ENCODE measurements around the gene TSFM. TPM values are rescaled to one million over a fixed set of nuclear protein-coding genes. Genes with fewer than 3 reads are reported as not detected.
A peak's percentile ranks its signal among the peaks of the same experiment; 100 is the strongest.

TSFM gene
- total and polyA plus RNA-seq, 2 experiments from 2014 or later = 13.0 to 36.1 TPM

- H2AFZ ChIP-seq = no peak overlapping the region
- H3K4me3 ChIP-seq = no peak overlapping the region
- no peaks in the 10 kb centered on the region for H4K20me1 ChIP-seq (ENCODE audit: insufficient read depth)
- no peak for DNase-seq
- peaks cover 6% of the 10 kb centered on the region; the same call in 1 of the 2 replicates for H3K36me3 ChIP-seq (ENCODE audit: low read depth)
- TF ChIP-seq EZH2phosphoT487 (IDR thresholded peaks at IDR 0.05; ENCODE audit: insufficient read depth, low read depth) (no peak), EZH2 (IDR thresholded peaks at IDR 0.05; ENCODE audit: insufficient read depth, poor library complexity, severe bottlenecking) (no peak)
- no peaks in the 10 kb centered on the region for H3K9me2 ChIP-seq (ENCODE audit: insufficient read depth)
- no peaks in the 10 kb centered on the region for H3K27me3 ChIP-seq (replicated peaks; ENCODE audit: insufficient read depth)
- 85 to 91% methylated on average over 3 of the region's 3 CpGs for WGBS, 2 experiments (ENCODE audit: low coverage in 1 of 2, low lambda C conversion rate in 2 of 2, missing lambda C conversion rate in 2 of 2)
- H3K4me1 ChIP-seq (ENCODE audit: insufficient read depth) = no peaks in the 10 kb centered on the region; the same call in 1 of the 2 replicates
- peaks cover 3% of the 10 kb centered on the region for H3F3A ChIP-seq (ENCODE audit: insufficient read depth)
- H3K9ac ChIP-seq = no peak overlapping the region
- H3K27ac ChIP-seq = no peak overlapping the region
- in situ Hi-C loops (cut with MboI) = no loop called here
- no peak overlapping the region for H3K4me2 ChIP-seq (ENCODE audit: unreplicated experiment)
- no peaks in the 10 kb centered on the region for H3K9me3 ChIP-seq (ENCODE audit: low read depth)
- no peaks in the 10 kb centered on the region for H3K79me2 ChIP-seq (ENCODE audit: insufficient read depth)
Measured at GRCh38 chr12:57809425-57809824, 26.8 kb downstream of the TSFM start.

DNA sequence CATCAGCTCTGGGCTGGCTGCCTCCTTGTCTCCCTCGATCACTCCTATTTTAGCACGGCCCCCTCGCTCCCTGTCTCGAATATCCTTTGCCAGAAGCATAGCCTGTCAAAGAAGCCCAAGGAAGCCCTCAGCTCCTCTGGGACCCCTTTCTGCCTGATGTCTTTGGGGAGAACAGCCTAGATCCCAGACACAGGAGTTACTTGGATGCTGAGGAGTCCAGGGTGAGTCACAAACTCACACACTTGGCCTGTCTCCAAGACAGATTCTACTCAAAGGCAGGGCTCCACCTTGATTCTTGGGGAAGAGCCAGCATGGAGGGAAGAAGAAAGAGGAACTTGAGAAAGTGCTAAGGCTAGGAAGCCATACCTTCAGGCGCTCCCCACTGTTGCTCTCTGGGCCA lies 27.9 kb downstream of the TSFM start:
- Histone ChIP-seq H3K9ac (no peak overlapping the region), H3K4me1 (ENCODE audit: insufficient read depth) (no peaks in the 10 kb centered on the region; the same call in 1 of the 2 replicates), H4K20me1 (ENCODE audit: insufficient read depth) (no peaks in the 10 kb centered on the region), H3K36me3 (ENCODE audit: low read depth) (peaks cover 6% of the 10 kb centered on the region; the same call in 1 of the 2 replicates), H3K79me2 (ENCODE audit: insufficient read depth) (no peaks in the 10 kb centered on the region), H3K9me2 (ENCODE audit: insufficient read depth) (no peaks in the 10 kb centered on the region), H2AFZ (no peak overlapping the region), H3K9me3 (ENCODE audit: low read depth) (no peaks in the 10 kb centered on the region), H3K27me3 (replicated peaks; ENCODE audit: insufficient read depth) (no peaks in the 10 kb centered on the region), H3K4me2 (ENCODE audit: unreplicated experiment) (no peak overlapping the region), H3K27ac (no peak overlapping the region), H3F3A (ENCODE audit: insufficient read depth) (no peaks in the 10 kb centered on the region; the same call in 1 of the 2 replicates), H3K4me3 (no peak overlapping the region)
- WGBS, 2 experiments (ENCODE audit: low coverage in 1 of 2, low lambda C conversion rate in 2 of 2, missing lambda C conversion rate in 2 of 2) = 95% methylated on average over 5 of the region's 5 CpGs
- TF ChIP-seq EZH2phosphoT487 (IDR thresholded peaks at IDR 0.05; ENCODE audit: insufficient read depth, low read depth) (no peak), EZH2 (IDR thresholded peaks at IDR 0.05; ENCODE audit: insufficient read depth, poor library complexity, severe bottlenecking) (no peak)
- peak; percentile 62 for DNase-seq
- in situ Hi-C loops (cut with MboI) = no loop called here

- no peaks in the 10 kb centered on the region for H3K79me2 ChIP-seq (ENCODE audit: insufficient read depth)
- peaks cover 1% of the 10 kb centered on the region for H3K4me1 ChIP-seq (ENCODE audit: insufficient read depth)
- no peak overlapping the region for H3K4me2 ChIP-seq (ENCODE audit: unreplicated experiment)
- H4K20me1 ChIP-seq (ENCODE audit: insufficient read depth) = no peaks in the 10 kb centered on the region
- in situ Hi-C loops (cut with MboI) = no loop called here
- no peak overlapping the region for H2AFZ ChIP-seq
- H3K9me2 ChIP-seq (ENCODE audit: insufficient read depth) = no peaks in the 10 kb centered on the region
- H3K27ac ChIP-seq = no peak overlapping the region
- WGBS, 2 experiments (ENCODE audit: low coverage in 1 of 2, low lambda C conversion rate in 2 of 2, missing lambda C conversion rate in 2 of 2) = 90 to 94% methylated on average over 10 of the region's 10 CpGs
- no peaks in the 10 kb centered on the region for H3K27me3 ChIP-seq (replicated peaks; ENCODE audit: insufficient read depth)
- H3F3A ChIP-seq (ENCODE audit: insufficient read depth) = peaks cover 4% of the 10 kb centered on the region; the same call in 1 of the 2 replicates
- no peak for DNase-seq
- no peak overlapping the region for H3K9ac ChIP-seq
- H3K9me3 ChIP-seq (ENCODE audit: low read depth) = no peaks in the 10 kb centered on the region
- H3K36me3 ChIP-seq (ENCODE audit: low read depth) = peaks cover 6% of the 10 kb centered on the region; the same call in 1 of the 2 replicates
- H3K4me3 ChIP-seq = no peak overlapping the region
- no peak for TF ChIP-seq EZH2 (IDR thresholded peaks at IDR 0.05; ENCODE audit: insufficient read depth, poor library complexity, severe bottlenecking)
- no peak for TF ChIP-seq EZH2phosphoT487 (IDR thresholded peaks at IDR 0.05; ENCODE audit: insufficient read depth, low read depth)
Measured at GRCh38 chr12:57811028-57811755, 28.6 kb downstream of the TSFM start.

GRCh38 chr12:57813111-57813970 lies 30.8 kb downstream of the TSFM start:
- DNase-seq = no peak
- 67 to 72% methylated on average over 14 of the region's 14 CpGs for WGBS, 2 experiments (ENCODE audit: low coverage in 1 of 2, low lambda C conversion rate in 2 of 2, missing lambda C conversion rate in 2 of 2)
- H3K4me1 ChIP-seq (ENCODE audit: insufficient read depth) = peaks cover 19% of the 10 kb centered on the region
- peaks cover 11% of the 10 kb centered on the region; the same call in 1 of the 2 replicates for H3F3A ChIP-seq (ENCODE audit: insufficient read depth)
- H3K4me2 ChIP-seq (ENCODE audit: unreplicated experiment) = no peak overlapping the region
- no peak overlapping the region for H2AFZ ChIP-seq
- H3K9ac ChIP-seq = no peak overlapping the region
- no peaks in the 10 kb centered on the region for H4K20me1 ChIP-seq (ENCODE audit: insufficient read depth)
- in situ Hi-C loops (cut with MboI) = no loop called here
- H3K36me3 ChIP-seq (ENCODE audit: low read depth) = peaks cover 6% of the 10 kb centered on the region; the same call in 1 of the 2 replicates
- H3K27ac ChIP-seq = no peak overlapping the region
- TF ChIP-seq EZH2phosphoT487 (IDR thresholded peaks at IDR 0.05; ENCODE audit: insufficient read depth, low read depth) (no peak), EZH2 (IDR thresholded peaks at IDR 0.05; ENCODE audit: insufficient read depth, poor library complexity, severe bottlenecking) (no peak)
- no peaks in the 10 kb centered on the region for H3K9me3 ChIP-seq (ENCODE audit: low read depth)
- H3K4me3 ChIP-seq = no peak overlapping the region
- no peaks in the 10 kb centered on the region for H3K79me2 ChIP-seq (ENCODE audit: insufficient read depth)
- H3K27me3 ChIP-seq (replicated peaks; ENCODE audit: insufficient read depth) = no peaks in the 10 kb centered on the region
- no peaks in the 10 kb centered on the region for H3K9me2 ChIP-seq (ENCODE audit: insufficient read depth)

All from GM23248 (cell line).